Loucy (cell line): ENCODE measurements around the gene IL16.

Experiments used
- H2AFZ ChIP-seq: fragments of 200-600 bp; sonication (generic); 2 replicates; pipeline ENCODE4 v1.6.0; 2016; ENCODE audit warnings: antibody characterized with exemption, mild to moderate bottlenecking, low read length, moderate library complexity
- H3F3A ChIP-seq: fragments of 200-600 bp; 2 replicates; pipeline ENCODE4 v1.6.0; 2016; ENCODE audit warnings: antibody characterized with exemption, low read depth, mild to moderate bottlenecking
- H3K27me3 ChIP-seq: fragments of 200-600 bp; sonication (generic); 2 replicates; pipeline ENCODE4 v1.6.1; 2014; ENCODE audit warnings: low read length, mild to moderate bottlenecking; ENCODE audit not compliant: insufficient read depth, poor library complexity, severe bottlenecking
- H3K36me3 ChIP-seq: fragments of 200-600 bp; sonication (generic); 2 replicates; pipeline ENCODE4 v1.6.1; 2016; ENCODE audit warnings: low read length; ENCODE audit not compliant: insufficient read depth
- H3K4me1 ChIP-seq: fragments of 200-600 bp; sonication (generic); 2 replicates; pipeline ENCODE4 v1.5.1; 2014; ENCODE audit warnings: low read length, mild to moderate bottlenecking; ENCODE audit not compliant: insufficient read depth, poor library complexity, severe bottlenecking
- H3K4me2 ChIP-seq: fragments of 200-600 bp; sonication (generic); 2 replicates; pipeline ENCODE4 v1.6.0; 2014; ENCODE audit warnings: antibody characterized with exemption, low read length, low read depth, mild to moderate bottlenecking; ENCODE audit not compliant: poor library complexity, severe bottlenecking
- H3K4me3 ChIP-seq: fragments of 200-600 bp; sonication (generic); 2 replicates; pipeline ENCODE4 v1.5.1; 2014; ENCODE audit warnings: low read length, mild to moderate bottlenecking, mixed read lengths; ENCODE audit not compliant: poor library complexity, severe bottlenecking
- H3K79me2 ChIP-seq: fragments of 200-600 bp; sonication (generic); 2 replicates; pipeline ENCODE4 v1.6.1; 2014; ENCODE audit warnings: low read length; ENCODE audit not compliant: insufficient read depth
- H3K9ac ChIP-seq: fragments of 200-600 bp; sonication (generic); 2 replicates; pipeline ENCODE4 v1.6.0; 2014; ENCODE audit warnings: mild to moderate bottlenecking, low read depth, low read length, moderate library complexity; ENCODE audit not compliant: poor library complexity, severe bottlenecking
- H3K9me2 ChIP-seq: fragments of 200-600 bp; sonication (generic); replicated peaks from 2 replicates; pipeline ENCODE4 v1.6.1; 2016; ENCODE audit warnings: low read depth, low read length, mixed read lengths
- H3K9me3 ChIP-seq: fragments of 200-600 bp; sonication (generic); 2 replicates; pipeline ENCODE4 v1.6.1; 2014; ENCODE audit warnings: mild to moderate bottlenecking, antibody characterized with exemption, low read length, low read depth; ENCODE audit not compliant: insufficient read depth
- H4K20me1 ChIP-seq: fragments of 200-600 bp; sonication (generic); 2 replicates; pipeline ENCODE4 v1.6.0; 2014; ENCODE audit warnings: antibody characterized with exemption, low read length, mild to moderate bottlenecking; ENCODE audit not compliant: insufficient read depth, poor library complexity, severe bottlenecking
- CTCF ChIP-seq: fragments of 200-600 bp; sonication (generic); conservative IDR thresholded peaks from 2 replicates; pipeline ENCODE4 v1.5.1; 2014; ENCODE audit warnings: mild to moderate bottlenecking, antibody characterized with exemption, low read length
- EZH2phosphoT487 ChIP-seq: fragments of 200-600 bp; IDR thresholded peaks from 2 replicates; pipeline ENCODE4 v1.6.1; 2018; ENCODE audit warnings: antibody characterized with exemption, mild to moderate bottlenecking, moderate library complexity, borderline replicate concordance

Gene IL16

GRCh38 chr15:81276967-81277366, 80.3 kb downstream of the IL16 start:
- no peak overlapping the region for H3K9ac ChIP-seq
- H3K4me2 ChIP-seq: no peak overlapping the region
- no peak overlapping the region for H2AFZ ChIP-seq
- no peaks in the 10 kb centered on the region for H3K79me2 ChIP-seq
- peaks cover 16% of the 10 kb centered on the region for H3K4me1 ChIP-seq
- TF ChIP-seq EZH2phosphoT487 (no peak), CTCF (no peak)
- H4K20me1 ChIP-seq: no peaks in the 10 kb centered on the region
- H3K4me3 ChIP-seq: no peak overlapping the region
- peaks cover 12% of the 10 kb centered on the region; the same call in 1 of the 2 replicates for H3K9me3 ChIP-seq
- H3K36me3 ChIP-seq: no peaks in the 10 kb centered on the region
- no peaks in the 10 kb centered on the region for H3K27me3 ChIP-seq
- no peaks in the 10 kb centered on the region for H3F3A ChIP-seq
- no peaks in the 10 kb centered on the region for H3K9me2 ChIP-seq

- Histone ChIP-seq H3K4me3 (no peak overlapping the region), H3K36me3 (no peaks in the 10 kb centered on the region), H3K4me2 (no peak overlapping the region), H3K9me2 (no peaks in the 10 kb centered on the region), H3K9me3 (peaks cover 12% of the 10 kb centered on the region; the same call in 1 of the 2 replicates), H4K20me1 (no peaks in the 10 kb centered on the region), H2AFZ (no peak overlapping the region), H3K79me2 (no peaks in the 10 kb centered on the region), H3K27me3 (no peaks in the 10 kb centered on the region), H3K4me1 (peaks cover 16% of the 10 kb centered on the region), H3F3A (no peaks in the 10 kb centered on the region), H3K9ac (no peak overlapping the region)
- TF ChIP-seq CTCF (no peak), EZH2phosphoT487 (no peak)
Measured at GRCh38 chr15:81277851-81278250, 81.2 kb downstream of the IL16 start.

GRCh38 chr15:81278306-81279029, 81.8 kb downstream of the IL16 start:
- Histone ChIP-seq H3K79me2 (no peaks in the 10 kb centered on the region), H2AFZ (no peak overlapping the region), H3K9me3 (peaks cover 12% of the 10 kb centered on the region; the same call in 1 of the 2 replicates), H4K20me1 (no peaks in the 10 kb centered on the region), H3K9ac (no peak overlapping the region), H3K4me1 (peaks cover 16% of the 10 kb centered on the region), H3F3A (no peaks in the 10 kb centered on the region), H3K4me3 (no peak overlapping the region), H3K4me2 (no peak overlapping the region), H3K36me3 (no peaks in the 10 kb centered on the region), H3K9me2 (no peaks in the 10 kb centered on the region), H3K27me3 (no peaks in the 10 kb centered on the region)
- TF ChIP-seq CTCF (no peak), EZH2phosphoT487 (no peak)
